ENCODE data around the gene STARD7. TPM values are rescaled to one million over a fixed set of nuclear protein-coding genes. Genes with fewer than 3 reads are reported as not detected.

Gene STARD7
- polyA plus RNA-seq, 1 donor (not counting 4 experiments of a cell fraction or from before 2014, with no cell fraction given), result 73.4 TPM

- peaks cover 2% of the 10 kb centered on the region for H4K20me1 ChIP-seq (ENCODE audit: control insufficient read depth, extremely low read depth, insufficient read depth, low read length)
Measured at GRCh38 chr2:96207774-96208142, 869 bp downstream of the STARD7 start.

GRCh38 chr2:96207073-96207773 is 1.4 kb downstream of the STARD7 start:
- Histone ChIP-seq H3K36me3 (ENCODE audit: control insufficient read depth in 2 of 2, extremely low read depth in 1 of 2, insufficient read depth in 2 of 2, low read length in 2 of 2) (no peaks in the 10 kb centered on the region), H3K4me3 (ENCODE audit: control insufficient read depth in 2 of 3, extremely low read depth in 1 of 3, insufficient read depth in 2 of 3, low read depth in 1 of 3, low read length in 3 of 3) (peak overlapping the region; percentile 93 to 96 (median 94)), H3K9me1 (ENCODE audit: control insufficient read depth, extremely low read depth, insufficient read depth, low read length) (peaks cover 2% of the 10 kb centered on the region), H3K4me2 (ENCODE audit: control insufficient read depth, extremely low read depth, insufficient read depth, low read depth, low read length) (peak overlapping the region; percentile 76), H3K4me1 (ENCODE audit: control insufficient read depth, extremely low read depth, insufficient read depth, low read length) (peaks cover 56% of the 10 kb centered on the region), H3K9me3 (ENCODE audit: control insufficient read depth, low read depth, low read length) (no peaks in the 10 kb centered on the region), H3K79me2 (ENCODE audit: control insufficient read depth, insufficient read depth, low read length) (peaks cover 68% of the 10 kb centered on the region), H3K27me3 (ENCODE audit: control insufficient read depth, extremely low read depth, insufficient read depth, low read length) (no peaks in the 10 kb centered on the region), H4K20me1 (ENCODE audit: control insufficient read depth, extremely low read depth, insufficient read depth, low read length) (peaks cover 3% of the 10 kb centered on the region), H2AFZ (ENCODE audit: control insufficient read depth, low read length) (no peak overlapping the region), H3K27ac (ENCODE audit: control insufficient read depth, insufficient read depth, low read length) (peak overlapping the region; percentile 78), H3K9ac (ENCODE audit: control insufficient read depth, extremely low read depth, insufficient read depth, low read length) (peak overlapping the region; percentile 91)
- TF ChIP-seq CTCF (optimal IDR thresholded peaks at IDR 0.05 in 1 of 3, IDR thresholded peaks at IDR 0.05 in 1 of 3, conservative IDR thresholded peaks at IDR 0.05 in 1 of 3; ENCODE audit: extremely low read depth in 1 of 3, insufficient read depth in 2 of 3, low read length in 3 of 3) (no peak), EZH2 (IDR thresholded peaks at IDR 0.05; ENCODE audit: low read length) (no peak)
- no peak for FAIRE-seq
- dilution Hi-C loops (cut with MboI; ENCODE audit: extremely low pct_ligation_motif_present, low sequenced_read_pairs), result no loop called here
- no peak for DNase-seq (ENCODE audit: low read depth, low spot score)

More at GRCh38 chr2:96207774-96208142, 869 bp downstream of the STARD7 start:
- Histone ChIP-seq H3K36me3 (ENCODE audit: control insufficient read depth in 2 of 2, extremely low read depth in 1 of 2, insufficient read depth in 2 of 2, low read length in 2 of 2) (no peaks in the 10 kb centered on the region), H2AFZ (ENCODE audit: control insufficient read depth, low read length) (peak overlapping the region; percentile 33), H3K79me2 (ENCODE audit: control insufficient read depth, insufficient read depth, low read length) (peaks cover 63% of the 10 kb centered on the region), H3K9ac (ENCODE audit: control insufficient read depth, extremely low read depth, insufficient read depth, low read length) (peak overlapping the region; percentile 91), H3K9me3 (ENCODE audit: control insufficient read depth, low read depth, low read length) (no peaks in the 10 kb centered on the region), H3K4me2 (ENCODE audit: control insufficient read depth, extremely low read depth, insufficient read depth, low read depth, low read length) (peak overlapping the region; percentile 76), H3K4me1 (ENCODE audit: control insufficient read depth, extremely low read depth, insufficient read depth, low read length) (peaks cover 51% of the 10 kb centered on the region), H3K4me3 (ENCODE audit: control insufficient read depth in 2 of 3, extremely low read depth in 1 of 3, insufficient read depth in 2 of 3, low read depth in 1 of 3, low read length in 3 of 3) (peak overlapping the region; percentile 93 to 96 (median 94)), H3K9me1 (ENCODE audit: control insufficient read depth, extremely low read depth, insufficient read depth, low read length) (peaks cover 2% of the 10 kb centered on the region), H3K27ac (ENCODE audit: control insufficient read depth, insufficient read depth, low read length) (peak overlapping the region; percentile 78), H3K27me3 (ENCODE audit: control insufficient read depth, extremely low read depth, insufficient read depth, low read length) (no peaks in the 10 kb centered on the region)
- no peak for TF ChIP-seq CTCF (optimal IDR thresholded peaks at IDR 0.05 in 1 of 3, IDR thresholded peaks at IDR 0.05 in 1 of 3, conservative IDR thresholded peaks at IDR 0.05 in 1 of 3; ENCODE audit: extremely low read depth in 1 of 3, insufficient read depth in 2 of 3, low read length in 3 of 3)
- TF ChIP-seq EZH2 (IDR thresholded peaks at IDR 0.05; ENCODE audit: low read length), result no peak
- dilution Hi-C loops (cut with MboI; ENCODE audit: extremely low pct_ligation_motif_present, low sequenced_read_pairs), result no loop called here
- FAIRE-seq (no peak), DNase-seq (ENCODE audit: low read depth, low spot score) (no peak)
